Neural crest cell (in vitro differentiated cells): Measurements from ENCODE around the gene LPGAT1. TPM values are rescaled to one million over a fixed set of nuclear protein-coding genes. Genes with fewer than 3 reads are reported as not detected.

ENCODE experiments used
- DNase-seq: peaks from one replicate; pipeline ENCODE4 v3.0.0; 2021; ENCODE audit warnings: low read depth, mixed read lengths, low spot score
- H3K27ac Mint-ChIP-seq: one replicate; pipeline ENCODE4 v1.8.0; 2021; ENCODE audit warnings: mild to moderate bottlenecking, mixed read lengths; ENCODE audit not compliant: unreplicated experiment
- H3K27me3 Mint-ChIP-seq: 2 replicates; pipeline ENCODE4 v1.8.0; 2021; ENCODE audit warnings: low read depth, mild to moderate bottlenecking, mixed read lengths
- H3K36me3 Mint-ChIP-seq: 2 replicates; pipeline ENCODE4 v1.8.0; 2021; ENCODE audit warnings: low read depth, mild to moderate bottlenecking, mixed read lengths
- H3K4me1 Mint-ChIP-seq: 2 replicates; pipeline ENCODE4 v1.8.0; 2021; ENCODE audit warnings: mixed read lengths
- H3K4me3 Mint-ChIP-seq: one replicate; pipeline ENCODE4 v1.8.0; 2021; ENCODE audit warnings: mild to moderate bottlenecking, mixed read lengths
- H3K9me3 Mint-ChIP-seq: 2 replicates; pipeline ENCODE4 v1.8.0; 2021; ENCODE audit warnings: mixed read lengths
- CTCF ChIP-seq: fragments of 200-600 bp; sonication (generic); conservative IDR thresholded peaks from 2 replicates; pipeline ENCODE4 v1.5.0; 2021; ENCODE audit warnings: antibody characterized with exemption, mild to moderate bottlenecking
- total RNA-seq: library from RNA; stranded (reverse); gene quantifications from 2 replicates; pipeline ENCODE4 v1.2.1, GENCODE V29; 2021

The LPGAT1 gene
- total RNA-seq, 1 donor from 2014 or later, result 30.3 TPM

DNA sequence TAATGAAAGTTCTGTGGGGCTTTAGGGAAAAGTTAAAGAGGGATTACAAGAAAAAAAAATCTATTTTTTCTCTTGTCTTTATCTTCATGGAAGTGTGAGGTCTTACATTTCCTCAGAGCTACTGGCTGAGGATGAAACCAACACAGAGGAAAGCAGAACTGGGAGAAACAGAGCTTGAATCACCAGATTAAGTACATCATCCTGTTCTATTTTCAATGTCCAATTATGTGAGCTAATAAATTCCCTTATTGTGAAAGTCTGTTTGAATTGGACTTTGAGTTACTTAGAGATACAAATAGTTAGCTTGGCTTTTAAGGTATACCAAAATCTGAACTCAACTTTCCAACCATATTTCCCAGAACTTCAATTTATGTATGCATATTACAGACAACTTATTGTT lies 69.2 kb downstream of the LPGAT1 start:
- no peak for DNase-seq
- H3K9me3 Mint-ChIP-seq, result no peaks in the 10 kb centered on the region
- no peaks in the 10 kb centered on the region for H3K27me3 Mint-ChIP-seq
- H3K27ac Mint-ChIP-seq, result no peak overlapping the region
- no peak for TF ChIP-seq CTCF
- no peak overlapping the region for H3K4me3 Mint-ChIP-seq
- H3K36me3 Mint-ChIP-seq, result peaks cover 20% of the 10 kb centered on the region
- no peaks in the 10 kb centered on the region for H3K4me1 Mint-ChIP-seq

- Mint-ChIP-seq H3K4me1 (peaks cover 4% of the 10 kb centered on the region), H3K36me3 (peaks cover 13% of the 10 kb centered on the region)
Observed at GRCh38 chr1:211756471-211757020, 74.0 kb downstream of the LPGAT1 start.

DNA sequence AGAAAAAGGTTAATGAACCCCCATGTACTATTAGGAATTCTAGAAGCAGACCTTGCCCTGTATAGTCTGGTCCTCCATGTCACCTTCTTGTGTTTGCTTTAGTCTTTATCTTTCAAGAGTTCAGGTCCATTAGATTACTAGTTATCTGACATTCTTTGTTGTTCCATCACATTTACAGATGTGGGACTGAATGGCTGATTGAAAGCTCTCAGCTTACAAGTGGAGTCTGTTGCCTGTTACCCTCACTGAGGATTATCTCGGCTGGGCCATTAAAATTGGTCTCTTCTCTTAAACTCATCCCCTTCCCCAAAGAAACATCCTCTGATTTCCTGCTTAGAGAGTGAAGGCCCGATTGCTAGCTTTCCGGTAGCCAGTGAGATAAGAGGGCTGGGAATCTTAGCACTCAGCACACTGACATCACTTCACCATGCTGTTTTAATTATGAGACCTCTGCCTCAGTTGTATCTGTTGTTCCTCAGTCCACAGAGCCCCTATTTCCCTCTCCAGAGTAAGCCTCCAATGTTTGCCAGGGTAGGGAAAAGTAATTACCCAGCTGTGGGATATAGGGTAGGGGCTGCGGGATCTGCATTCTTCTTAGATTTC lies 76.8 kb downstream of the LPGAT1 start:
- Mint-ChIP-seq H3K4me3 (no peak overlapping the region), H3K27me3 (no peaks in the 10 kb centered on the region), H3K4me1 (peaks cover 4% of the 10 kb centered on the region), H3K36me3 (peaks cover 8% of the 10 kb centered on the region), H3K9me3 (no peaks in the 10 kb centered on the region), H3K27ac (no peak overlapping the region)
- no peak for TF ChIP-seq CTCF
- no peak for DNase-seq

More at GRCh38 chr1:211756471-211757020, 74.0 kb downstream of the LPGAT1 start:
- DNase-seq, result no peak
- Mint-ChIP-seq H3K9me3 (no peaks in the 10 kb centered on the region), H3K27me3 (no peaks in the 10 kb centered on the region), H3K4me3 (no peak overlapping the region), H3K27ac (no peak overlapping the region)
- no peak for TF ChIP-seq CTCF

GRCh38 chr1:211752951-211753486 lies 77.5 kb downstream of the LPGAT1 start:
- H3K4me1 Mint-ChIP-seq, result peaks cover 4% of the 10 kb centered on the region
- H3K4me3 Mint-ChIP-seq, result no peak overlapping the region

DNA sequence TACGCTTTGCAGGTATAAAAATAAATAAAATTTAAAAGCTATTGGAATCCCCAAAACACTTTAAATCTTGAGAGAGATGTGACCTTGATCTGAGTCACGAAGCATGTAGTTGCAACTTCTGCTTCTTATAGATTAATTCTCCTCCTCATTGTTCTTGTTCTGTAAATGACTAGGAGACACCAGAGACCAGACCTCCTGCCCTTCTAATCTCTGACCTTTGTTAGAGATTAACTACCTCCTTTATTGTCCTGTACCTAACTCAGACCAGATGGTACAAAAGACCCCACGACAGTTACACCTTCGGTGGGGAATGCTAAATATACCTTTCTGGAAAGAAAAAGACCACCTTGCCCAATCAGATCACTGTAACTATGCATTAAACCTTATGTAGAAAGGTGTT lies 78.2 kb downstream of the LPGAT1 start:
- Mint-ChIP-seq H3K27me3 (no peaks in the 10 kb centered on the region), H3K9me3 (no peaks in the 10 kb centered on the region), H3K27ac (no peak overlapping the region), H3K4me1 (peaks cover 4% of the 10 kb centered on the region), H3K36me3 (peaks cover 2% of the 10 kb centered on the region), H3K4me3 (no peak overlapping the region)
- DNase-seq, result no peak
- no peak for TF ChIP-seq CTCF

More at GRCh38 chr1:211752951-211753486, 77.5 kb downstream of the LPGAT1 start:
- Mint-ChIP-seq H3K9me3 (no peaks in the 10 kb centered on the region), H3K36me3 (peaks cover 7% of the 10 kb centered on the region), H3K27me3 (no peaks in the 10 kb centered on the region), H3K27ac (no peak overlapping the region)
- TF ChIP-seq CTCF, result no peak
- DNase-seq, result no peak
